Activated gamma-delta T cell treated with Interleukin-2 at 50 U/mL for 16 hours (primary cell): ENCODE results near the gene GPRC5D.

Experiments used
- DNase-seq: peaks from one replicate; pipeline ENCODE4 v3.0.0-alpha.2; 2020

Gene GPRC5D

GRCh38 chr12:12903642-12904609, 48.0 kb downstream of the GPRC5D start:
- DNase-seq = no peak

- no peak for DNase-seq
Measured at GRCh38 chr12:12902036-12902435, 49.9 kb downstream of the GPRC5D start.

DNA sequence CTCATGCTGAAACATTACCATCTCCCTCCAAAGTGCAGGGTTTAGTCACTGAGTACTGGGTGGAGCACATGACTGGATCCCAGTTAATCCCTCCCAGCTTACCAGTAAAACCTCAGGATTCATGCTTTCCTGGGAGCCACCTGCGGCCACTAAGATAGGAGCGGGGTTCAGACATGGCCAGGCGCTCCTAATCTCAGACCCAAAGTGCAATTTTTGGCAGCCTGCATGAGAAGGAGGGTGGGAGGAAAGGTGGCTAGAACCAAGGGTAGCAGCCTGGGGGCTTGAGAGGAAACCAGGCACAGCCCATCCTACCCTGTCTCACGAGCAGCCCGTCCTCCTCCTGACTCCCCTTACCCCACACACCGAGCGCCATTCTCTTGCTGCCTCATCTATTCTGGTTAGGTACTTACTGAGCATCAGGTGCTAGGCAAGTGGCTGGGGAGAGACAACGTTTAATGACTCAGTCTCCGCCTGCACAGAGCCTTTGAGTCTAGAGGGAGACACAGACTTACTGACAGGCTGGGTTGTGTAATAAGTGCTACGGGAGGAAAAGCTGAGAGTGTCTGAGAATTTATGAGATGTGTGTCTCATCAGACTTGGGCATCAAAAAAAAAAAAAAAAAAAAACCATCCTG, 50.7 kb downstream of the GPRC5D start:
- DNase-seq = no peak

- DNase-seq = no peak
Measured at GRCh38 chr12:12900786-12901157, 51.2 kb downstream of the GPRC5D start.

GRCh38 chr12:12899530-12900380, 52.2 kb downstream of the GPRC5D start:
- no peak for DNase-seq

- DNase-seq = no peak
Measured at GRCh38 chr12:12898911-12899511, 53.0 kb downstream of the GPRC5D start.

- no peak for DNase-seq
Measured at GRCh38 chr12:12898136-12898717, 53.7 kb downstream of the GPRC5D start.

DNA sequence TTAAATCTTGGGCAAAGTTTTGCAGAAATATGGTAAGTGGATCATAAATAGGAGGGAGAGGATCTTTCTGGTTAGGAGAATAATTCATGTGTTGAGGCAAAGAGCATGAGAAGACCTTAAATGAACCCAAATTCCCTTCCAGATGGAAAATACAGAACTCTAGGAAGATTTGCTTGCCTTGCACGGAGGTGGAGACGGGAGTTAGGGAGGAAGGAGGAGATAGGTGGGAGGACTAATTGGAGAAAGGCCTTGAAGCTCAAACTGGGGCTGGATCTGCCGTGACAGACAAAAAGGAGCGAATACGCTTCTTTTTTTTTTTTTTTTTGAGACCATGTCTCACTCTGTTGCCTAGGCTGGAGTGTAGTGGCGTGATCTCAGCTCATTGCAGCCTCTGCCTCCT, 54.7 kb downstream of the GPRC5D start:
- no peak for DNase-seq

DNA sequence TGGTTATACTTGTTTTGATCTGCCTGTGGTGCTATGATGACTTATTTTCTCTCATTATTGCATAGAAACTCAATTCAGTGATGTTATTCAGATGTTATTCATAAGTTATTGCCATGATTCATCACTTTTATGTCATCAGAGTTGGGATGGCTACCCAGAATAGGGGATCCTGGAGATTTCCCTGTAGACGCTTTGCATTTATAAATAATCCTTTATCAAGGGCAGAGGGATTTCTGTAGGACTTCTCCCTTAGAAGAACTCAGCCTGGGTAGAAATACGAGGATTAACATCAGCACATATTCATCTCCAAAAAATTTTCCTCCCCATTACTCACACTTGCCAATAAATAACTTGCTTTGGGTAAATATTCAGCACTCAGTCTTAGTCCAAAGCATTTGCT, 55.7 kb downstream of the GPRC5D start:
- DNase-seq = no peak

DNA sequence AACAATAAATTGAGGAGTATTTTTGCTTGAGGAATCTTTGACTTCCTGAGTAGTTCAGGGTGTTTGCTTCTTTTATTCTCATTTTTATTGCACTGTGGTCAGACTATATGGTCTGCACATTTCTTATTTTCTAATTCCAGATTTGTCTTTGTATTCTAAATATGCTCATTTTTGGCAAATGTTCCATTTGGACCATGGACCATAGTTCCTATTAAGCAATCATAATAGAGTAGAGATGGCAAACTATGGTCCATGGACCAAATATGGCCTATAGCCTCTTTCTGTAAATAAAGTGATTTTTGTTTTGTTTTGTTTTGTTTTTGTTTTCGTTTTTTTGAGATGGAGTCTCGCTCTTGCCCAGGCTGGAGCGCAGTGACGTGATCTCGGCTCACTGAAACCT, 58.5 kb downstream of the GPRC5D start:
- no peak for DNase-seq

DNA sequence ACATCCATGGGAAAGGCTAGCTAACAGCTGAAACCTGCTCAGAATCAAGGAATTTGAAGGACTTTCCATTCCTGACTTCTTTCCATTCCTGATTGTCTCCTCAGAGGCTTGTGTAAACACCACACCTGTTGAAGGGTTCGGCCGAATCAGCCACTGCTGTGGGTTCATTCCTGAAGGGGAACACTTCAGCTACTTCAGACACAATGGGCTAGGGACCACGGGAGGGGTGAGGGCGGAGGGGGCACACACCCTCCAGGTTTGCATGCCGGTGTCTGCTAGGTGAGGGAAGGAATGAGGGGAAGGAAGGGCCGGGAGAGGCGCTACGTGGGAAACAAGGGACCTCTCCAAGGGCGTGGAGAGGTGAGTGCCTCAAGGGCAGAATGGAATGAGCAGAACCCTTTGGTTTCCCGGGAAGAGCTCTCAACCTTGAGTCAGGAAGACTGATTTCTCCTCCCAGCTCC, 59.3 kb downstream of the GPRC5D start:
- DNase-seq = no peak

- DNase-seq = no peak
Measured at GRCh38 chr12:12891881-12892355, 60.1 kb downstream of the GPRC5D start.

- DNase-seq = peak; percentile 11
Measured at GRCh38 chr12:12891080-12891880, 60.7 kb downstream of the GPRC5D start, which contains the start of gene GPRC5A. Gene GPRC5A (plus strand): TSS chr12:12891562. CDS start chr12:12908250, 16,688 bp downstream.
